ENCODE results near the gene SPR. TPM values are rescaled to one million over a fixed set of nuclear protein-coding genes. Genes with fewer than 3 reads are reported as not detected.

The SPR gene
- polyA plus RNA-seq, 3 donors: 8.9 to 10.8 (median 10.1) TPM

- no peak for DNase-seq (ENCODE audit: extremely low read depth in 1 of 11, low read depth in 9 of 11, low spot score in 4 of 11)
Measured at GRCh38 chr2:72924353-72925240, 37.4 kb downstream of the SPR start.

- DNase-seq (ENCODE audit: extremely low read depth in 1 of 11, low read depth in 9 of 11, low spot score in 4 of 11): no peak
Measured at GRCh38 chr2:72925328-72925943, 38.2 kb downstream of the SPR start.

- no peak for DNase-seq (ENCODE audit: extremely low read depth in 1 of 11, low read depth in 9 of 11, low spot score in 4 of 11)
Measured at GRCh38 chr2:72926368-72926767, 39.2 kb downstream of the SPR start.

- DNase-seq (ENCODE audit: extremely low read depth in 1 of 11, low read depth in 9 of 11, low spot score in 4 of 11): no peak
Measured at GRCh38 chr2:72926811-72927465, 39.7 kb downstream of the SPR start.

- DNase-seq (ENCODE audit: extremely low read depth in 1 of 11, low read depth in 9 of 11, low spot score in 4 of 11): no peak
Measured at GRCh38 chr2:72927619-72928550, 40.7 kb downstream of the SPR start.

- no peak for DNase-seq (ENCODE audit: extremely low read depth in 1 of 11, low read depth in 9 of 11, low spot score in 4 of 11)
Measured at GRCh38 chr2:72929010-72929409, 41.8 kb downstream of the SPR start.

- no peak for DNase-seq (ENCODE audit: extremely low read depth in 1 of 11, low read depth in 9 of 11, low spot score in 4 of 11)
Measured at GRCh38 chr2:72931280-72931910, 44.2 kb downstream of the SPR start.

GRCh38 chr2:72932045-72932740 is 45.0 kb downstream of the SPR start:
- no peak for DNase-seq (ENCODE audit: extremely low read depth in 1 of 11, low read depth in 9 of 11, low spot score in 4 of 11)

GRCh38 chr2:72932805-72933204 is 45.6 kb downstream of the SPR start:
- no peak for DNase-seq (ENCODE audit: extremely low read depth in 1 of 11, low read depth in 9 of 11, low spot score in 4 of 11)

GRCh38 chr2:72933207-72933606 is 46.0 kb downstream of the SPR start:
- no peak for DNase-seq (ENCODE audit: extremely low read depth in 1 of 11, low read depth in 9 of 11, low spot score in 4 of 11)

- DNase-seq (ENCODE audit: extremely low read depth in 1 of 11, low read depth in 9 of 11, low spot score in 4 of 11): no peak
Measured at GRCh38 chr2:72933646-72934151, 46.5 kb downstream of the SPR start.

- DNase-seq (ENCODE audit: extremely low read depth in 1 of 11, low read depth in 9 of 11, low spot score in 4 of 11): no peak
Measured at GRCh38 chr2:72934683-72935610, 47.7 kb downstream of the SPR start.

- no peak for DNase-seq (ENCODE audit: extremely low read depth in 1 of 11, low read depth in 9 of 11, low spot score in 4 of 11)
Measured at GRCh38 chr2:72935611-72935957, 48.4 kb downstream of the SPR start.

GRCh38 chr2:72936660-72937355 is 49.6 kb downstream of the SPR start:
- no peak for DNase-seq (ENCODE audit: extremely low read depth in 1 of 11, low read depth in 9 of 11, low spot score in 4 of 11)

GRCh38 chr2:72937356-72937669 is 50.1 kb downstream of the SPR start:
- no peak for DNase-seq (ENCODE audit: extremely low read depth in 1 of 11, low read depth in 9 of 11, low spot score in 4 of 11)

GRCh38 chr2:72938455-72938854 is 51.2 kb downstream of the SPR start:
- DNase-seq (ENCODE audit: extremely low read depth in 1 of 11, low read depth in 9 of 11, low spot score in 4 of 11): no peak

GRCh38 chr2:72940361-72940760 is 53.2 kb downstream of the SPR start:
- DNase-seq (ENCODE audit: extremely low read depth in 1 of 11, low read depth in 9 of 11, low spot score in 4 of 11): no peak
